ENCODE results near the gene PRRT3. TPM values are rescaled to one million over a fixed set of nuclear protein-coding genes. Genes with fewer than 3 reads are reported as not detected.
A peak's percentile ranks its signal among the peaks of the same experiment; 100 is the strongest.

Gene PRRT3
- total RNA-seq, 1 donor from 2014 or later = 8.2 TPM

GRCh38 chr3:9965200-9965875 is 13.1 kb upstream of the PRRT3 start:
- H3K4me3 Mint-ChIP-seq = no peak overlapping the region
- TF ChIP-seq, protein P1, sequence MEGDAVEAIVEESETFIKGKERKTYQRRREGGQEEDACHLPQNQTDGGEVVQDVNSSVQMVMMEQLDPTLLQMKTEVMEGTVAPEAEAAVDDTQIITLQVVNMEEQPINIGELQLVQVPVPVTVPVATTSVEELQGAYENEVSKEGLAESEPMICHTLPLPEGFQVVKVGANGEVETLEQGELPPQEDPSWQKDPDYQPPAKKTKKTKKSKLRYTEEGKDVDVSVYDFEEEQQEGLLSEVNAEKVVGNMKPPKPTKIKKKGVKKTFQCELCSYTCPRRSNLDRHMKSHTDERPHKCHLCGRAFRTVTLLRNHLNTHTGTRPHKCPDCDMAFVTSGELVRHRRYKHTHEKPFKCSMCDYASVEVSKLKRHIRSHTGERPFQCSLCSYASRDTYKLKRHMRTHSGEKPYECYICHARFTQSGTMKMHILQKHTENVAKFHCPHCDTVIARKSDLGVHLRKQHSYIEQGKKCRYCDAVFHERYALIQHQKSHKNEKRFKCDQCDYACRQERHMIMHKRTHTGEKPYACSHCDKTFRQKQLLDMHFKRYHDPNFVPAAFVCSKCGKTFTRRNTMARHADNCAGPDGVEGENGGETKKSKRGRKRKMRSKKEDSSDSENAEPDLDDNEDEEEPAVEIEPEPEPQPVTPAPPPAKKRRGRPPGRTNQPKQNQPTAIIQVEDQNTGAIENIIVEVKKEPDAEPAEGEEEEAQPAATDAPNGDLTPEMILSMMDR (conservative IDR thresholded peaks at IDR 0.05) = no peak
- DNase-seq (ENCODE audit: extremely low spot score, unreplicated experiment) = no peak
- H3K9me3 Mint-ChIP-seq = no peaks in the 10 kb centered on the region
- no peak overlapping the region for H3K27ac Mint-ChIP-seq
- H3K27me3 Mint-ChIP-seq = no peaks in the 10 kb centered on the region
- H3K36me3 Mint-ChIP-seq = peaks cover 27% of the 10 kb centered on the region
- H3K4me1 Mint-ChIP-seq (ENCODE audit: unreplicated experiment) = no peaks in the 10 kb centered on the region

- Mint-ChIP-seq H3K27me3 (no peaks in the 10 kb centered on the region), H3K27ac (no peak overlapping the region), H3K9me3 (no peaks in the 10 kb centered on the region), H3K36me3 (no peaks in the 10 kb centered on the region), H3K4me1 (ENCODE audit: unreplicated experiment) (peaks cover 18% of the 10 kb centered on the region), H3K4me3 (no peak overlapping the region)
- DNase-seq (ENCODE audit: extremely low spot score, unreplicated experiment) = no peak
- TF ChIP-seq, protein P1 (conservative IDR thresholded peaks at IDR 0.05) = no peak
Observed at GRCh38 chr3:9957214-9957613, 5.0 kb upstream of the PRRT3 start.

DNA sequence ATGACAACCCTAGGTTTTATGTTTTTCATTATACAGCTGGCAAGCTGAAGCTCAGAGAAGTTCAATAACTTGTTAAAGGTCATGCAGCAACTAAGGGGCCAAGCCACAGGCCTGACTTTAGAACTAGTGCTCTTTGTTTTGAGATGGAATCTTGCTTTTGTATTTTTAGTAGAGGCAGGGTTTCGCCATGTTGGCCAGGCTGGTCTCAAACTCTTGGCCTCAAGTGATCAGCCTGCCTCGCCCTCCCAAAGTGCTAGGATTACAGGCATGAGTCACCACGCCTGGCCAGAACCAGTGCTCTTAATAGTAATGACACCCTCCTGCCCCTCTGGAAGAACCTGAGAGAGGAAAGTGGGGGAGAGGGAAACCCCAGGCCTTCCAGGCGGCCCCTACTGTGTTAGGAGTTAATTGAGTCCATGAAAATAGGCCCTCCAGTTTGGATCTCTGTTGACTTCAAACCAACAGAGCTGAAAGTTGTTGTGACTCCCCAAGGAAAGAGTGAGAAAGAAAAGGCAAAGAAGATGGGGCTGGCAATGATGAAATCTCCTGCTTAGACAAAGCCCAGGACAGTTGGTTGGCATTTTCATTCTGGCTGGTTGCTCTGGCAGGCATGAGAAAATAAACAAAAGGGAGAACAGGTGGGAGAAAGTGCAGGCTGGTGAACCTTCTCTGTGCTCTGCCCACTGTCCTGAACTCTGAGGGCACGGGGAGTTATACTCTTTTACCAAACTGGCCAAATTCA is 3.6 kb upstream of the PRRT3 start:
- no peak for DNase-seq (ENCODE audit: extremely low spot score, unreplicated experiment)
- TF ChIP-seq, protein P1 (conservative IDR thresholded peaks at IDR 0.05) = no peak
- peak overlapping the region; percentile 28 for H3K4me3 Mint-ChIP-seq
- peaks cover 21% of the 10 kb centered on the region for H3K4me1 Mint-ChIP-seq (ENCODE audit: unreplicated experiment)
- no peaks in the 10 kb centered on the region for H3K27me3 Mint-ChIP-seq
- H3K27ac Mint-ChIP-seq = peak overlapping the region; percentile 39
- H3K36me3 Mint-ChIP-seq = no peaks in the 10 kb centered on the region
- no peaks in the 10 kb centered on the region for H3K9me3 Mint-ChIP-seq

- Mint-ChIP-seq H3K36me3 (no peaks in the 10 kb centered on the region), H3K27ac (peak overlapping the region; percentile 39), H3K4me3 (peak overlapping the region; percentile 28), H3K9me3 (no peaks in the 10 kb centered on the region), H3K4me1 (ENCODE audit: unreplicated experiment) (peaks cover 23% of the 10 kb centered on the region), H3K27me3 (no peaks in the 10 kb centered on the region)
- no peak for DNase-seq (ENCODE audit: extremely low spot score, unreplicated experiment)
- TF ChIP-seq, protein P1 (conservative IDR thresholded peaks at IDR 0.05) = no peak
Observed at GRCh38 chr3:9955067-9955502, 2.9 kb upstream of the PRRT3 start.

GRCh38 chr3:9951598-9951961 is 628 bp downstream of the PRRT3 start:
- Mint-ChIP-seq H3K27me3 (no peaks in the 10 kb centered on the region), H3K4me3 (peak overlapping the region; percentile 76), H3K9me3 (no peaks in the 10 kb centered on the region), H3K27ac (peak overlapping the region; percentile 92), H3K4me1 (ENCODE audit: unreplicated experiment) (peaks cover 23% of the 10 kb centered on the region), H3K36me3 (no peaks in the 10 kb centered on the region)
- TF ChIP-seq, protein P1 (conservative IDR thresholded peaks at IDR 0.05) = no peak
- DNase-seq (ENCODE audit: extremely low spot score, unreplicated experiment) = no peak
